HTERT RPE-1 (cell line): Measurements from ENCODE around the gene NOTCH1.
"Not testable (repeated sequence)": the region's sequence is repeated elsewhere in the genome, so short reads cannot be mapped to it uniquely, and the experiment has no call there.

Experiments used
- in situ Hi-C: fragments of 300-500 bp; cut with MboI; formaldehyde crosslinking; loops from 4 replicates; pipeline ENCODE4 v1.14.3; 2020; ENCODE audit warnings: low sequenced_read_pairs

Gene NOTCH1

DNA sequence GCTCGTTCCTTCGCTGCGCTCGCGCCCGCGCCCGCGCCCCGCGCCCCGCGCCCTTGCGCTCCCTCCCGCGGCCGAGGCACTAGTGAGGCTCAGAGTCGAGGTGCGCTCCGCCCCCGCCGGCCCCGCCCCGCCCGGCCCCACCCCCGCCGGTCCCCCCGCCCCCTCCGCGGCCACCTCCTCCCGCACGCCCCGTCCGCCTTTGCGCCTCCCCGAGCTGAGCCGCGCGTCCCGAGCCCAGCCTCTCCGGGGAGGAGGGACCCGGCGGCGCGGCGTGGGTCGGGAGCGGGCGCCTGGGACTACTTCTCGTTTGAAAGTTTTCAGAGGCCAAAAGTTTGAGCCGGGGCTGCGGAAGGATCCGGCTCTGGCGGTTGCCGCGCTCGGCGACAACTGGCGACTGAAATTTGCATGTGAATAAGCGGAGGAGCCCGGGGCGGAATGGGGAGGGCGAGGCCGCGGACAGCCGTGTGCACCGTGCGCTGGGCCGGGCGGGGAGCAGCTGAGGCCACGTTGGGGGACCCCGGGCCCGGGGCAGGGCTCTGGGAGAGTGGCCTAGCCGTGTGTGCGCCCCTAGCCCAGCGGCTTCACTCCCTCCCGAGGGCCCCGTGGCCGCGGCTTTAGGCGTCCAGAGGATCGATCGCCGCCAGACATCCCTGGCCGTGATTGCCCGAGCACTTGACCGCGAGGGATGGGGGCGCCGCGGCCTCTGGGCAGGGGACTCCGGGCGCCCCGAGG is at the start of gene NOTCH1:
TSS of gene NOTCH1 (minus strand) at position 84 of the 732 bp plus-strand sequence. CDS start 262 bp downstream, outside the sequence.
- in situ Hi-C loops, result no loop called here

DNA sequence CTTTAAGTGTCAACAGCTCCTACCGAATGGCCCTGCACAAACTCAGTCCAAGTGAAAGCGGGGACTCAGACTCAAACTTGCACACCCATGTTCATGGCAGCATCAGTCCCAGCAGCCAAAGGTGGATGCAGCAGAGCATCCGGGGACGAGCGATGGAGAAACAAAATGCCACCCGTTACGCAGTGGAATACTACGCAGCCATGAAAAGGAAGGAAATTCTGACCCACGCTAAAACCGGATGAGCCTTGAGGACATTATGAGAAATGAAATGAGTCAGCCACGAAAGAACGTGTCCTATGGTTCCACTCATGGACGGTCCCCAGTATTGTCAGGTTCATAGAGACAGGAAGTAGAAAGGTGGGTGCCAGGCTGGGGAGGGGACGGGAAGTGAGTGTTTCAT is 48.6 kb upstream of the NOTCH1 start:
- in situ Hi-C loops, result no loop called here

DNA sequence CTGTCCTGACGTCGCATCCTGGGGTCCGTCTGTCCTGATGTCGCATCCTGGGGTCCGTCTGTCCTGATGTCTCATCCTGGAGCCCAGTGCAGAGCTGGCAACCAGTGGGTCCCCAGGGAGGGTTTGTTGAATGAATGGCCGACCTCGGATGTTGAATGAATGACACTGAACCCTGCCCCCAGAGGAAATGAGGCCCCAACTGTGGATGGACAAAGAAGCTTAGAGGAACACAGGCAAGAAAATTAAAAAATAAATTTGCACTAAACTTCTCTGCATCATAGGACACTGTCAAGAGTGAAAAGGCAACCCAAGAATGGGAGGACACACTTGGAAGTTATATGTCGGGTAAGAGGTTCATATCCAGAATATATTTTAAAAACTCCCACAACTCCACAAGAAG is 47.7 kb upstream of the NOTCH1 start:
- in situ Hi-C loops, result no loop called here

DNA sequence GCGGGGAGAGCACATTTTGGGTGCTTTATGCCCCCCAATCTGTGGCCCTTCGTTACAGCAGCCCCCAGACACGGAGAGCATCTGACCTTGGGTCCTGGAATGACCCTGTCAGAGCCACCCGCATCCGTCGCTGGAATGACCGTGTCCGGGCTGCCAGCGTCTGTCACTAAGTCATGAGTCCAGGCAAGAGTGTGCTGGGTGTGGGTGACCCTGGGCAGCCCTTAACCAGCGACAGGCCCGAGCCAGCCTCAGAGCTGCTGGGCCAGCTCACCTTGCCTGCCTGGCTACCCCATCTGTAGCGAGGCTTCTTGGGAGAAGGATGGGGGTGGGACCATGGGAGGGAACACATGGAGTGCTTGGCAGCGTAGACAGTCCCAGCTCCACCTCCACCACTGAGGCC is 46.8 kb upstream of the NOTCH1 start:
- in situ Hi-C loops, result no loop called here

DNA sequence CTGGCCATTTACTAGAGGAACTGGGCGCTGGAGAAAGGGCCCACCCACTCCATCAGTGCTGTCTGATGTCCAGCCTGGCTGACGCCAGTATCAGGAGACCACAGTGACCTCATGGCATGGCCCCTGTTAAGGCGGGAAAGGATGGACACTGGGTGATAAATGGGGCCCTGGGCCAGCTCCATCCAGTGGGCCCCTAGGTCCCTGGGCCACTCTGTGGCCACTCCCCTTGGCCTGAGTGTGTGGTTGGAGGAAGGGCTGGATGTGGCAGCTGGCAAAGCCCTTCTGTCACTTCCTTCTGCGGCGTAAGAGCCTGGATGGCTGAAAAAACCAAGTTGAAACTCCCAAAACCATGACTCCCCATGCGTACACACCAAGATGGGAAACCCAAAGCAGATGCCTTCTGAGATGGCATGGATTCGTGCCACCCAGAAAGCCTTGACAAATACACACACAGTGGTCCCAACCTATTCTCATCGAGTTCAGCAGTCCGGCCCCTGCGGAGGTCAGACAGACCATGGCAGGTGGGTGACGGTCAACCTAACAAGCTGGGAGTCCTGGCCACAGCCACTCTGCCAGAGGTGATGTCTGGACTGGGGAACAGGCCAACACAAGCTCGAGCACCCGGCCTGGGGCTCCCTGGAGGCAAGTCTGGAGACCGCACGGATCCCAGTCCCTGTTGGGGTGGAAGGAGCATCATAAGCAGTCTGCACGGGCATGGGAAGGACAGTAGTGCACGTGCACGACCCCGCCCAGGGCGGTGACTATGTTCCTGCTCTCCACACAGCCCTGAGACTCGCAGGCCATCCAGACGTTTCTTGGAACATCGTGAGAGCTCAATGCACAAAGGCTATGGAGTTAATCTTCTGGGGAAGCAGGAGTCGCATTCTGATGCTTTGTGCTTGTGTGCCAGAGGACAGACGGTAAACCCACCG is 45.2 kb upstream of the NOTCH1 start:
- in situ Hi-C loops, result no loop called here

DNA sequence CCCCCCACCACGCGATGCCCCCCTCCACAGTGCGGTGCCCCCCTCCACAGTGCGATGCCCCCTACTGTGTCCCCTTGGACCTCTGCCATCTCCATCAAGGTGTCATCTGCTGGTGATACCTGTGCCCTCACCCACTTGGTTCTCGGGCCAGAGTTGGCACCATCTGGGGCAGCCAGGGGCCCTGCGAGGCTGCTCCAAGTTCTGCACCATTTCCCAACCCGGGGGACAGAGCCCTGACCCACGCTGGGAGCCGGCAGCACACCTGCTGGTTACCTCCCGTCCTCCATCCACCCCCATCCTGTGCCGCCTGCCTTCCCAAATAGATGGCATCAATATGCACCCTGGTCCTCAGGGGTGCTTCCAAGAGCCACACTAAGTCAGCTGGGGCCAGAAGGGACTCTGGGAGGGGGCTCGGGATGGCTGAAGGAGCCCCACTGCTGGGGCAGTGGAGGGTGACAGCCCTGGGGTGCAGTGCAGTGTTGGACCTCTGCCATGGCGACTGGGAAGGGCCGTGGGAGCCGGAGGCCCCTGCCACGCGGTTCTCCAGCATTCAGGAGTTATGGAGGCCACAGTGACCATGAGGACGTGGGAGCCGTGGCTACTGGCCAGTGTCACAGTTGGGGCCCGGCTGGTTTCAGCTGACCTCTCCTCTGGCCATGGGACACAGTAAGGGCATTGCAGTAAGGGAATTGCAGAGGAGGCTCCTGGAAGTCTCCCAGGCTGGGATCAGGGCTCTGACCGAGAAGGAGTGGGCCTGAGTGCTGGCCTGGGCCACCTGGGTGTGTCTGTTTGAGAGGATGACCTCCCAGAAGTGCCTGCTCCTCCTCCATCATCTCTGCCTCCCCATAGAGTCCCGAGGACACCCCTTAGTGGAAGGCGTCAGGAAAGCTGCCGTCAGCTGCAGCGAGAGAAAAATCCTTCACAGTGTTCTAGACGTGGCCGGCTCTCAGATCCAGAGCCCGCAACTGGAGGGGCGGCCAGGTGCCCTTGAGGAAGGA is 44.2 kb upstream of the NOTCH1 start:
- in situ Hi-C loops, result no loop called here

DNA sequence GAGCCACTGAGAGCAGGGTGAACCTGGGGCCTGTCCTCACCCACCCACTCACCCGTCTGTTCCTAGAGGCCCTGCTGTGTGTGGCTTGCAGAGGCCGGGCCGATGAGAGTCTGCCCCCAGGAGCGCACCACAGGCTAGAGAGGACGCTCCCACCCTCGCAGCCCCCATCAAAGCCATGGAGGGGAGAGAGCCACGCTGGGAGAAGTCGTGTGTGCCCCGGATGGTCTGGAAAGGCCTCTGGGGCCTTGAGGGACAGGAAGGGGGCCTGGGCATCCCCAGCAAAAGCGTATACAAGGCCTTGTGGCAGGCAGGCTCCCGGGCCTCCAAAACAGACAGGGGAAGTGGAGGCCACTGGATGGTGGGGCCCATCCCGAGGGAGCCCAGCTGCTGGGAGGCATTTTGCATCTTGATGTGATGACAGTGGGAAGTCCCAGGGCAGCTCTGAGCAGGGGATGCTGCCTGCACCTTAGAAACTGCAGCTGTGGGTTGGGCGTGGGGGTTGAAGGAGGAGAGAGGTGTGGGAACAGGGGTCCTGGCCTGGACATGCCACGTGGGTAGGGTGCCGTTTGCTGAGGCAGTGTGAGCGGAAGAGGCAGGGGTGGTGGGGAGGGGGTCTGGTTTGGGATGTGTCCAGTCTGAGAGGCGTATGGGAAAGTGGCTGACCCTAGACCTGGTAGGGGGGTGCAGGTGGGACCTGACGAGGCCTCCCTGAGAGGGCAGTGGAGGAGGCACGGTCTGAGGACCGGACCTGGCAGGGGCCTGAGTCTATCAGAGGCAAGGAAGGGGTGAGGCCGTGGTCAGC is 43.0 kb upstream of the NOTCH1 start:
- in situ Hi-C loops, result no loop called here

DNA sequence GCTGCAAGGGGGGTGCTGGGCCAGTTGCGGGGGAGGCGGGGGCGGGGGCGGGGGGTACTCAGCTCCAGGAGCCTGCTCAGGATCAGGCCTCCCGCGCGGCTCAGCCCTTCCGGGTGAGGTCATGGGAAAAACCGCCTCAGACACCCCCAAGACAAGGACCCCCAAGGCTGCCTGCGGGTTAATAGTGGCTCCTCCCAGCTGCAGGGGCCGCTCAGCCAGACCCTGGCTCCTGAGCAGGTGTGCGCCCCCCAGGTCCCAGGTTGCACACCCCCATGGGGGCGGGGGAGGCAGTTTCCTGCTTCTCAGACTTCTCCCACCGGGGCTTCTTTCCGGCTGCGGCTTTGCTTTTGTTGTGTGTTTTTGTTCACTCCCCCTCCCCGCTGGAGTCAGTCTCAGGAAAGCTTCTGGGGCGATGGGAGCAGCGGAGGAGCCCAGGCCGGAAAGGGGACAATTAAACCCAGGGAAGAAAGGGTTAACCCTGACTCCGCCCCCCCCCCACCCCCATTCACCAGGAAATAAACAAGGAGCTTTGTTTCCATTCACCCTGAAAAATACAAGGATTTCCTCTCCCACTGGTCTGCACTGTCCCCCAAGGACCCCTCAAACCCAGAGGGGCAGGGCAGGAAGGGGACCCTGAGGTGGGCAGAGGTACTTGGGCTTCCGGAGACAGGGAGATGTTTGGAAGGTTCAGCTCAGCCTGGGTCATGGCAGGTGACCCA is 42.3 kb upstream of the NOTCH1 start:
- in situ Hi-C loops, result no loop called here

DNA sequence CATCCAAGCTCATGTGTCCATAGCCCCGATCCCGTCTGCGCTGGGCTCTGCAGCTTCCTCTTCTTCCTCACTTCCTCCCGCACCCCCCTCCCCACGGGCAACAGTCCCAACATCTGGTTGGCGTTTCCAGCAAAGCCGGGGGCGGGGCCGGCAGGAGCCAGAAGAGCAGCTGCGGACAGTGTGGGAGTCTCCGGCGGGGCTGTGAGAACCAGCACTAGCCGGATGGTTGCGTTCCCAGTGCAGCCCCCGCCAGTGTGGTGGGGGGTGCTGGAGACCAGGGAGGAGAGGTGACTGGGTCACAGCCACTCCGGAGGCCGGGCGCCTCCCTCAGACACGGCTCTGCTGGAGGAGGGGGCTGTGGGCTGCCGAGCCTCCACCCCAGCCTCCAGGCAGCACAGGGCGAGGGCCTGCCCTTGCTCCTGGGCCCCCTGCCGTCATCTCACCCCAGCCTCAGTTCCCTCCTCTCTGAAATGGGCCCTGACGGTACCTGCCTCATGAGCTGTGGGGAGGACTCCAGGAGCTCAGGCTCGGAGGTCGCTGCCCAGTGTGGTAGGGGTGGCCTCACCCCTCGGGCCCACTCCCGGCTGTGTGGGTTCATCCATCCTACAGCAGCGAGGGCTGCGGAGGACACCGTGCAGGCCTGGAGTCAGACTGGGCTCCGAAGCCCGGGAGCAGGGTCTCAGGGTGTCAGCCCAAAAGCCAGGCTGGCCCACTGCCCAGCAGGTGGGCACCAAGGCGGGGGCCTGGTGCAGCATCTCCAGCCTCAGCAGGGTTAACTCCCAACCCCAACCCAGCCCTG is 41.5 kb upstream of the NOTCH1 start:
- in situ Hi-C loops, result no loop called here

DNA sequence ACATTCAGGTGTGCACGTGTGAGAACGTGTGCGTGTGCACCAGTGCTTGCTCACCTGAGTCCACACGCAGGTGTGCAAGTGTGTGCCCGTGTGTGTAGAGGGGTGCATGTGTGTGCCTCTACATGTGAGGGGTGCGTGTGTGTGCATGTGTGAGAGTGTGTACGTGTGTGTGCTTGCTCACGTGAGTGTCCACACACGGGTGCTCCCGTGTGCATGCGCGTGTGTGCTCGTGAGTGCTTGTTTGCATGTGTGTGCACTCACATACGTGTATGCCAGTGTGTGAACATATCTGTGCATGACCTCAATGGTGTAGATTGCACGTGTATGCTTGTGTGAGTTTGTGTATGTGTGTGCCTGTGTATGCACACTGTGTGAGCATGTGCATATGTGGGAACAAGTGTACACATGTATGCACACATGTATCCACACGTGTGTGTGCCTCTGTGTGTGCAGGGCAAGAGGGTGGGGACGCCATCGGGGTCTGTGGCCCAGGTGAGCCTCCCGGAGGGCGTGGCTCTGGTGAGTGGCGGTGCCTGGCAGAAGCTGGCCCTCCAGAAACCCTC is 40.6 kb upstream of the NOTCH1 start:
- in situ Hi-C loops, result no loop called here

DNA sequence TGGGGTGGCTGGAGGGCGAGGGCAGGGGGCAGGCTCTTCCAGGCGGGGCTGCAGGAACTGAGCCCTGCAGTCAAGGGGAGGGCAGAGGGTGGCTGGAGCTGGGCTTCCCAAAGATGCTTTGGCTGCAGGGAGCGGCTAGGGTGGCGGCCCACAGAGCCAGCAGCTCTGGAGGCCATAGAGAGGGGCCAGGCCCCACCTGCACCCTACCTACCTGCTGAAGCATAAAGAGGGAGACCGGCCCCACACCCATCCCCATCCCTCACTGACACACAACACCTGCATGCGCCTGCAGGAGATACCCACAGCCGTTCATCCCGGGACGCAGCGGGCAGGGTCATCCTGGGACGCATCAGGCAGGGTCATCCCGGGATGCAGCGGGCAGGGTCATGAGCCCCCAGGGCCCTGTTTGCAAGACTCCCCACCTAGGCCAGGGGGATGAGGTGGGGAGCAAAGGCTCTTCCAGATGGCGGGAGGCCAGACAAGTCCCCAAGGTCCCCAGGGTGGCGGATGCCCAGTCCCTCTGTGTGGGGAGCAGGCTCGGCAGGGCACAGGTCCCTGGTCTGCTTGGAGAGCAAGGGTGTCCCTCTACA is 39.8 kb upstream of the NOTCH1 start:
- in situ Hi-C loops, result no loop called here

DNA sequence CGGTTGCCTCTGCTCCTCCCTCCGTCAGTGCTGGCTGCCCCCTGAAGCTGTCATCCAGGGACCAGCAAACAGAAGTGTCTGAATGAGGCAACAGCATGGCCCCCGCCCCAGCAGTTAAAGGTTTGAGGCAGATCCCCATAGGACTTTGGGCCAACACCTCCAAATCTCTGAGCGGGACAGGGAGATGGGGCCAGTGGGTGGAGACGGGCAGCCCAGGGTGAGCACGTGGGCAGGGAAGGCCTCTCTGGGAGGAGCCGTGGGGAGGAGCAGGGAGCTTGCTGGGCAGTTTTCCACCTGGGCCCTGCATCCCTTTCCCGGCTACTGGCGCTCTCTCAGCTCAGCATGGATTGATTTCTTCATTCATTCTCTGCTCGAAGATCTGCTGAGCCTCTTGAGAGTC is 39.1 kb upstream of the NOTCH1 start:
- in situ Hi-C loops, result no loop called here

DNA sequence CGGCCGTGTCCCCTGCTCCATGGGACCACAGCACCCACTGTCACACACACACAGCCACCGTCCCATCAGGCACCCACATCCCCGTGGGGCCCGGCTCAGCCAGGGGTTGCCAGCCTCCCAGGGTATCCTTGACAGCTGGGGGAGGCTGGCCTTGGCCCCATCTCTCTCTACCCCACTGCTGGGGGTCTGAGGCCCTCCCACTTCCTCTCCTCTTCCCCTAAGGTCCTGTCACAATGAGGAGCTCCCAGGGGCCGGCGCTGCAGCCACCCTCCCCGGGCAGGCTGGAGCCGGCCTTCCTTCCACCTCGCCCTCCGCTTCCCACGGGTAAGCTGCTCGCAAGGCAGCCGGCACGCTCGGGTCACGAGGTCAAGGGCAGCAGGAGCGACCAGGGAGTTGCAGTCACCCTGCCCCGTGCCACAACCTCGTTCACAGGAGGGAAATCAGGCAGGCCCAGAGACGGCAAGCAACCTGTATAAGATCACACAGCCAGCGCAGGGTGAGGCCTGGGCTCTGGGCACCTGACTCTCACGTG is 38.6 kb upstream of the NOTCH1 start:
- in situ Hi-C loops, result no loop called here

DNA sequence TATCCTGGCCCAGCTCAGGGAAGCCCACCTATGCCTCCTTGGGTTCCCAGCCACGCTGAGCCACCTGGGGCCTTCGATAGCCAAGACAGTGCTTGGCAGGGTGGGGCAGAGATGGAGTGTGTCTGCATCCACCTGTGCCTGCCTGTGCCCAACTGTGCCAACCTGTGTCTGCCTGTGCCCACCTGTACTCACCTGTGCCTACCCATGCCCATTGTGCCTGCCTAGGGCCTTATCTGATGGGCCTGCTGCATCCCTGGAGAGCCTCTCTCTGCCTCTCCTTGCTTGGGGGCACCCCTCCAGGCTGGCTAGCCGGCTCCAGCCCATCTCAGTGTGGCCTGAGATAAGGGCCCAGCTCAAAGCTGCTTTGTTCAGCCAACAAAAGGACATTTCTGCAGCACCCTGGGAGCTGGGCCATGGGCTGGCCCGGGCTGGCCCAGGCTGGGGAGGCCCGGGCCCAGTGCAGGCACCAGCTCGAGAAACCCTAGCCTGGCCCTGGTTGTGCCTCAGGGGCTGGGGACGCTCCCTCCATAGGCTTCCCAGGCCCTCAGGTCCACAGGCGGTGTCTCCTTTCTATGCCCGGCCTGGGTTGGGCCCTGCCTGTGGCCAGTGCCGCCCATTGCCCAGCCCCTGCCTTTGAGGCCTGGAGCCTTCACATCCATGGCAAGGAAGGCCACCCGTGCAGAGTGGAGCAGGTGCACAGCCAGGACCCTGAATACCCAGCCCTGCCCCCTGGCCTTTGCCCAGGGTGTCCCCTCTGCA is 37.3 kb upstream of the NOTCH1 start:
- in situ Hi-C loops, result no loop called here

DNA sequence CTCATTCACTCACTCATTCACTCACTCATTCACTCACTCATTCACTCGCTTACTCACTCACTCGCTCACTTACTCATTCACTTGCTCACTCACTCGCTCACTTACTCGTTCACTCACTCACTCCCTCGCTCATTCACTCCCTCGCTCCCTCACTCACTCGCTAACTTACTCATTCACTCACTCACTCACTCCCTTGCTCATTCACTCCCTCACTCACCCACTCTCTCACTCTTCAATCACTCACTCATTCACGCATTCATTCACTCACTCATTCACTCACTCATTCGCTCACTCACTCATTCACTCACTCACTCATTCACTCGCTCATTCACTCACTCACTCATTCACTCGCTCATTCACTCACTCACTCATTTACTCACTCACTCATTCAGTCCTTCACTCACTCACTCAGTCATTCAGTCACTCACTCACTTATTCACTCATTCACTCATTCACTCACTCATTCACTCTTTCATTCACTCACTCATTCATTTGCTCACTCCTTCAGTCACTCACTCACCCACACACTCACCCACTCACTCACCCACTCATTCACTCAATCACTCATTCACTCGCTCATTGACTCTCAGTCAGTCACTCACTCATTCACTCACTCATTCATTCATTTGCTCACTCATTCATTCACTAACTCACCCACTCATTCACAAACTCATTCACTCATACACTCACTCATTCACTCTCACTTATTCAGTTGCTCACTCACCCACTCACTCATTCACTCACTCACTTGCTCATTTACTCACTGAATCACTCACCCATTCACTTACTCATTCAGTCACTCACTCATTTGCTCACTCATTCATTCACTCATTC is 36.0 kb upstream of the NOTCH1 start:
- in situ Hi-C loops, result no loop called here

DNA sequence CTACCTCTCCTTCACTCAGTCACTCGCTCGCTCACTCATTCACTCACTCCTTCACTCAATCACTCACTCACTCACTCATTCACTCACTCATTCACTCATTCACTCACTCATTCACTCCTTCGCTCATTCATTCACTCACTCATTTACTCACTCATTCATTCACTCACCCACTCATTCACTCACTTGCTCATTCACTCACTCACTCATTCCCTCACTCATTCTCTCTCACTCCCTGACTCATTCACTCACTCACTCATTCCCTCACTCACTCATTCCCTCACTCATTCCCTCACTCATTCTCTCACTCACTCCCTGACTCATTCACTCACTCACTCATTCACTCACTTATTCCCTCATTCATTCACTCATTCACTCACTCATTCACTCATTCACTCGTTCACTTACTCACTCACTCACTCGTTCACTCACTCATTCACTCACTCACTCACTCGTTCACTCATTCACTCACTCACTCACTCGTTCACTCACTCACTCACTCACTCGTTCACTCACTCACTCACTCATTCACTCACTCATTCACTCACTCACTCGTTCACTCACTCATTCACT is 33.9 kb upstream of the NOTCH1 start:
- in situ Hi-C loops, result not testable (repeated sequence)
